Renal pelvis (tissue), 4 donors: ENCODE results near the gene UBAC1. TPM values are rescaled to one million over a fixed set of nuclear protein-coding genes. Genes with fewer than 3 reads are reported as not detected.
"Not testable (repeated sequence)": the region's sequence is repeated elsewhere in the genome, so short reads cannot be mapped to it uniquely, and the experiment has no call there.

Source experiments
- DNase-seq: peaks from one replicate; pipeline ENCODE4 v3.0.0-alpha.2; 2013
- polyA plus RNA-seq, 3 donors: library from polyadenylated mRNA; unstranded; fragments of 120-200 nt; gene quantifications; one replicate each; pipeline ENCODE4 v1.2.1, GENCODE V29; 2013; ENCODE audit not compliant: insufficient read length in 3 of 3

The UBAC1 gene
- polyA plus RNA-seq, 3 donors = 32.7 to 38.1 (median 32.8) TPM

- no peak for DNase-seq
These were observed 1.6 kb upstream of the UBAC1 start for GRCh38 chr9:135962696-135963307.

DNA sequence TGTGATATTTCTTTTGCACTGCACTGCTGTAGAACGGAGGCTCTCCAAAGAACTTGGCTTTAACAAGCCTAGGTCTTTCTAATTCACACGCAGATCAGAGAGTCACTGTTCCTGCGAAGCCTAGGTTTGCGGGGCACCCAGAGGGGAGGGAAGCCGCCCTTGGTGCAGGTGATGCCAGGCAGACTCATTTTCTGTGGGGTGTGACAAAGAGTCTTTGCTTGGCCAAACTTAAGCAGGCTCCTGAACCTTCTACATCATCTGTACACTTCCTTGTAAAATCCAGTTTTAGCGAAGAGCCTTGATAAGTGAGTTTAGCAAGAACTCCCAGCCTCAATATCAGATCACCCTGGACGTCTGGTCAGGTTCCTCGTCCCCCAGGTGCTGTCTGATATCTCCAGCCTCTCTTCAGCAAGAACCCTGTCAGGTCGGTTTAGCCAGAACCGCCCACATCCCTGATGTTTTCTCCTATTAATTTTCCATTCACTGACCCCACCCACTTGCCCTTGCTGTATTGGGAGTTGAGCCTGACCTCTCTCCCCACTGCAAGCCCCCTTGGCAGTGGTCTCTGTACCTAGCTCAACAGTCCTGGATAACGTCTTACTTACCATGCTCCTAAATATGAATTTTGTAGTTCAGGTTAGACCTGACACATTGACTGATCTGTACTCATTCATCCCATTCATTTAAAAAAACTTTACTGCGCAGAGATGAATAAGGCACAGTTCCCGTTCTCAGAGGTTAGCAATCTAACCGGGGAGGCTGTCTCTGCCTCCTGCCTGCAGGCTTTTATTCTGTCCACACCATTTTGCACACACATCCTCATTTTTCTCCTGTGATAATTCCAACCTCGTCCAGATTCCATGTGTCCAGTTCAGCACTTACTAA lies 880 bp upstream of the UBAC1 start:
- DNase-seq = no peak

DNA sequence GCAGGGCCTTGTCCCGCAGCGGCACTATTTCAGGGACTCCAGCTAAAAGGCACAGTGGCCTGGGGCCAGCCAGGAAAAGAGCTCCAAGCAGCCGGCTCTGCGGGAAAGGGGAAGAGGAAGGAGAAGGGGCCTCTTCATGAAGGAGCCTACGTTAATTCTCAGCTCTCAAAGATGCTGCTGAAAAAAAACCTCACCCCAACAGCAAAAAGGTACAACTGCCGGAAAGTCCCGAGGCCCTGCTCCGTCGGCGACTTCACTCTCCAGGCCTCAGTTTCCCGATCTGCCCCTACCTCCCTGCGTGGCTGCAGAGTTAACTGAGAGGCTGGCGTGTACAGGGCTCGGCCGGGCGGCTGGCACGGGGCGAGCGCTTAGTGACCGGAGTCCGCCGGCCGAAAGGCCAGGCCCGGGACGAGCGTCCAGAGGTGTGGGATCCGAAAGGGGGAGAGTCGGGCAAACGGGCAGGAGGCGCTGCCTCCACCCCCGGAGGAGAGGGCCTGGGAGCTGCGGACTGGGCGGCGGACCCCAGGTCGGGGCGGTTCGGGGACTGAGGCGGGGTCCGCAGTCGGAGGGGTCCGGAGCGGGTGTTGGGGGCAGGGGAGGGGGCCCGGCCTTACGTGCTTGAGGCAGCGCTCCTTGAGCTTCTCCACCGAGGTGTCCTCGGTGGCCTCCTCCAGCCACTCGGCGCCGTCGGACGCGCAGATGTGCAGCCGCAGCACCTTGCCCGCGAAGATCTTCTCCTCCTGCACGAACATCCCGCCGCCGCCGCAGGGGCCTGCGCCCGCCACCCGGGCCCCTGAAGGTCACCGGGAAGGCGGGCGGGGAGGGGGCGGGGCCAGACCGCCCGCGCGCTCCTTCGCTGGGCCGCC lies 529 bp downstream of the UBAC1 start:
- no peak for DNase-seq

GRCh38 chr9:135959814-135960213 lies 1.4 kb downstream of the UBAC1 start:
- DNase-seq = no peak

DNA sequence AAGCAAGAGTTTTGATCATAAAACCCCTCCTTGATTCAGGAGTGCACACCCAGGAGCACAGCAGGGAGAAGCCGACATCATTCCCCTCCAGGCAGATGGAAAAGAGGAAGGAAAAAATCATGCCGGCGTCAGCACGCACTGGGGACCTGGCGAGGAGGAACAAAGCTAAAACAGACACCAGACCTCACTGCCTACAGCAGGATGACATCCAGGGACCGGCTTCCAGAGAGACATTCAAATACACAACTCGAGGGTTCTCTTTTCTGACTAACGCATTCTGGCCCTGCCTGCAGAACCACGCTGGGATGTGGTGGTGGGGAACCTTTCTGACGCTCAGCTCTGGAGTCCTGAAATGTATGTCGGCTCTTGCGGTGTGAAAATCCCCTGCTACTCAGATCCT lies 2.7 kb downstream of the UBAC1 start:
- no peak for DNase-seq

DNA sequence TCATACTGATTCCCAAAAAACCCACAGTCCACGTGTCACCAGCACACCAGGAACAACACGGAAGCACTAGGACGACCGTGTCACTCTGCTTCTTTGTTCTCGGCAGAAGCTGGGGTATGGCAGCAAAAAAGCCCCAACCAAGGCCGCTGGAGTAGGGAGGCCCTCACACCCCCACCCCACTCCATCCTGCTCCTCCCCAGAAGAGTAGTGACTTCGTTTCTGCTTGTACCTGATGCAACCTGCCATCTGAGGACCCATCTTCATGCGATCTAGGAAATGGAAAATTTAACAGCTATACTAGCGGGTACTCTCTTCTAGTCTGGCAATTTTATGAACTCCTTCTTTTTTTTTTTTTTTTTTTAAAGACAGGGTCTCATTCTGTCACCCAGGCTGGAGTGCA lies 3.7 kb downstream of the UBAC1 start:
- DNase-seq = no peak

DNA sequence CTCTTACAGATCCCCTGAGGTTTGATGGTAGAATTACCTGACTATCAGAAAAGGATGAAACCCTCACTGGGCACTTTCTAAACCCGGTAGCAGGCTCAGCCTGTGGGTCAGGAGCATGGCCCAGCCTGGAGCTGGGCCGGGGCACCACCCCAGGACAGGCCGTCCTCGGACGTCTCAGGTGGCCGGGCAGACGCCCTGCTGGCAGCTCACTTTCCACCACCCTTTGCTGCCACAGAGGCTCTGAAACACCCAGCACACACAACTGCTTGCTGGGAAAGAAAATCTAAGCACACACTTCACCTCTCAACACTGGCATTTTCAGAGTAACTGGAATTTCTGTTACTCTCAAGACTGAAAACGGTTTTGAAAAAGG lies 4.4 kb downstream of the UBAC1 start:
- no peak for DNase-seq

GRCh38 chr9:135955934-135956801 lies 5.0 kb downstream of the UBAC1 start:
- DNase-seq = no peak

DNA sequence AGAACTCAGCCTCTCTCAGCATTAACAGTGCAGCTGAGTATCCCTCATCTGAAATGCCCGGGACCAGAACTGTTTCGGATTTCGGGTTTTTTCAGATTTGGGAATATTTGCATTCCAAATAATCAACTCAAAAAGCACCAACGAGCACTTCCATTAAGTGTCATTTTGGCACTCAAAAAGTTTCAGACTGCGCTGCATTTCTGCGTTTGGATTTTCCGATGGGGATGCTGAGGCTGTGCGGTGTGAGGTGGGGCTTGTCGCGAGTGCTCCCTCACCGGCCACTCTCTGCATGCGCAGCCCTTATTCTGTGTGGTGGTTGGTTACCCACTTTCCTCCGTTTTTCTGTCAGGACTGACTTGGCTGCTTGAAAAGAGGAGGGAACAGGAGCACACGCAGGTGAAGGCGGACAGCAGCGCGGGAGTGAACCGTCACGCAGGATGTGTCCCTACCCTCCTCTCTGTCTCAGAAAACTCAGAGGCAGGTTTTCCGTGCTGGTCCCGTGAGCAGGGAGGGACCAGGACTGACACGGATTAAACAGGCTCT lies 8.4 kb downstream of the UBAC1 start:
- no peak for DNase-seq

DNA sequence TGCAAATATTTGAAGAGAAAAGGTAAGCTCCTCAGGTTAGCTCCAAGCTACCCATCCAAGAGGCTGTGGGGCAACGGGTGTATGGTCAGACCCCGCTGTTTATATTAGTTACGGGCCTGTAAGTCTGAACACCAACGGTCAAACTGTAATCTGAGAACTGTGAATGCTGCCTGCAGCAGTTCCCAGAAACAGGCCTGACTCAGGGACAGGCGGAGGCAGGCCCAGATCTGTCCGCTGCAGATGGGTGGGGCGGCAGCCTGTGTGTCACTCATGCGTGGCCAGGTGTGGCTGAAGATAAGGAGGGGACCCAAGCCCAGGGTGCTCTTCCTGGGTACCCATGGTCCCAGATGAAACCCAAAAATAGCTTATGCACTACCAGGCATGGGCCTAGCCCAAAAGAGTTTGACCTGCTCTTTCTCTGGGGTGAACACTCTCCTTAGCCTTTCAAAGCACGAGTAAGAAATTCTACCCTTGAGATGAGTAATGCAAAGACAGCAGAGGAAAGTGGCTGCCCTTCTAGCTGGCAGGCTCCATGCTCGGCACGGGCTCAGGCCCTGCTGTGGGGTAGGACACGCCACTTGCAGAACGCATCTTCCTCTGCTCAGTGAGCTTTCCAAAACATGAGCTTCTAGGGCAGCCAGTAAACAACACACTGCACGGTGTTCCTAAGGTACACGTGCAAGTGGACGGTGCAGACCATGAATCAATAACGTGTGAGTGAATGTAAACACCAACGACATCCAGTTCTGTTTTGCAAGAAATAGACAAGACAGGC lies 9.1 kb downstream of the UBAC1 start:
- peak; percentile 82 for DNase-seq

GRCh38 chr9:135951310-135951709 lies 9.9 kb downstream of the UBAC1 start:
- not testable (repeated sequence) for DNase-seq

DNA sequence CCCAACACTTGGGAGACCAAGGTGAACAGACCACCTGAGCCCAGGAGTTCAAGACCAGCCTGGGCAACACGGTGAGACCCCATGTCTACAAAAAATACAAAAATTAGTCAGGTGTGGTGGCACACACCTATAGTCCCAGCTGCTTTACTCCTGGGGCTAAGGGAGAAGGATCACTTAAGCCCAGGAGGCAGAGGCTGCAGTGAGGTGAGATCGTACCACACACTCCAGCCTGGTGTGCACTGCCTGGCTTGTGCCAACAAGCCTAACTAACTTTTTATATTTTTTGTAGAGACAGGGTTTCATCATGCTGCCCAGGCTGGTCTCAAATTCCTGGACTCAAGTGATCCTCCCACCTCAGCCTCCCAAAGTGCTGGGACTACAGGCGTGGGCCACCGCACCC lies 10.3 kb downstream of the UBAC1 start:
- DNase-seq = not testable (repeated sequence)

- no peak for DNase-seq
These were observed 11.0 kb downstream of the UBAC1 start for GRCh38 chr9:135950135-135950682.

- DNase-seq = no peak
These were observed 11.6 kb downstream of the UBAC1 start for GRCh38 chr9:135949501-135950134.

DNA sequence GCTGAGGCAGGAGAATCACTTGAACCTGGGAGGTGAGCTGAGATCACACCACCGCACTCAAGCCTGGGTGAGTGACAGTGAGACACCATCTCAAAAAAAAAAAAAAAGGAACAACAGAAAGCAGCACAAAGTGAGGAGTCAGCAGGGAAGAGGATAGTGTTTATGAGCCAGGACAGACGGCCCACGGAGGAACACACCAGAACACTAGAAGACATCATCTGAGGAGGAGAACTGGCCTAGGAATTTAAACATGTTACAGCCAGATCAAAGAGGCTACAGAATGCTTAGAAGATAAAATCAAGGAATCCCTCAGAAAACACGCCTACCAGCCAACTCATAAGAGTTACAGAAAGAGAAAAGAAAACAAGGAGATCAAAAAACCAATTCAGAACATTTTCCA lies 12.2 kb downstream of the UBAC1 start:
- no peak for DNase-seq

GRCh38 chr9:135948446-135948845 lies 12.7 kb downstream of the UBAC1 start:
- DNase-seq = no peak

DNA sequence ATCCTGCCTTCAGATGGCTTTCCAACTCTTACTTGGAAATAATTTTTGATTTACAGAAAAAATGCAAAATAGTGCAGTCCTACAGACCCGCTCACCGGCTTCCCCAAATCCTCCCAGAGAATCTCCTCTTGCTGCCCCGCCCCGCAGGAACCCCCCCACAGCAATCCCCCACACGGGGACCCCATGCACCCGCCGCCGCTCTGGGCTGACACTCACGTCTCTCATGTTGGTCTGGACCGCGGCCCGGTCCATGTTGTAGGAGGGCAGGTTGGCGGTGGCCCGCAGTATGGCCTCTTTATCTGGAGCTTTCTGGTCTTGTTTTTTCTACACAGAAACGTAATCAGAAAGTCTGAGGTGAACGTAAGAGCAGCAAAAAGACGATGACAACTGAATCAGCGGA lies 13.6 kb downstream of the UBAC1 start:
- DNase-seq = no peak

DNA sequence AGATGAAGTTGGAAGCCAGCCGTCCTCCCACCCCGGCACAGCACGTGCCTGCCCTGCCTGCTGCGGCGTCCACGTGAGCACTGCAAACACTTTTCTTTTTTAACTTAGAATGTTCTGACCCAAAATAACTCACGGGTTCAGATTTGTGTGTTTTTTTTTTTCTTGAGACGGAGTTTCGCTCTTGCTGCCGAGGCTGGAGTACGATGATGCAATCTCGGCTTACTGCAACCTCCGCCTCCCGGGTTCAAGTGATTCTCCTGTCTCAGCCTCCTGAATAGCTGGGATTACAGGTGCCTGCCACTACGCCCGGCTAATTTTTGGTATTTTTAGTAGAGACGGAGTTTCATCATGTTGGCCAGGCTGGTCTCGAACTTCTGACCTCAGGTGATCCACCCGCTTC lies 14.1 kb downstream of the UBAC1 start:
- DNase-seq = not testable (repeated sequence)

- no peak for DNase-seq
These were observed 14.7 kb downstream of the UBAC1 start for GRCh38 chr9:135946392-135946994.
